Measurements from ENCODE around the gene PCSK6. TPM values are rescaled to one million over a fixed set of nuclear protein-coding genes. Genes with fewer than 3 reads are reported as not detected.
A peak's percentile ranks its signal among the peaks of the same experiment; 100 is the strongest.

Gene PCSK6
- total and polyA plus RNA-seq, 2 of the 8 experiments (the other 6 are each of a cell fraction or from before 2014, with no cell fraction given): 1.9 to 4.0 TPM

- 84% methylated on average over 11 of the region's 11 CpGs; no CpG with 5 or more reads in 1 of the 2 experiments for WGBS, 2 experiments (ENCODE audit: extremely low coverage in 1 of 2, insufficient coverage in 1 of 2, insufficient read length in 1 of 2, insufficient replicate concordance in 2 of 2, low coverage in 1 of 2, low lambda C conversion rate in 2 of 2, missing lambda C conversion rate in 1 of 2)
- H2BK5ac ChIP-seq (ENCODE audit: low read depth, low read length): no peak overlapping the region
- no peaks in the 10 kb centered on the region for H3K79me1 ChIP-seq (ENCODE audit: low read depth, low read length)
- no peak overlapping the region for H3K14ac ChIP-seq (ENCODE audit: insufficient read length)
- ChIA-PET CTCF (ENCODE audit: partially characterized antibody) (interaction anchor here (4.8 kb wide), 1 partner anchor 20 kb away, joined by 17 read pairs; no protein-coding TSS in a partner anchor), POLR2A (ENCODE audit: partially characterized antibody) (no interaction called here)
- H4K20me1 ChIP-seq (replicated peaks in 1 of 2; ENCODE audit: control insufficient read depth in 1 of 2, insufficient read depth in 2 of 2, low read length in 2 of 2): no peaks in the 10 kb centered on the region
- no peak overlapping the region for H3K4ac ChIP-seq (replicated peaks; ENCODE audit: insufficient read length, low read depth, low read length)
- H2AFZ ChIP-seq (ENCODE audit: low read length): no peak overlapping the region
- H2BK12ac ChIP-seq (ENCODE audit: low read depth, low read length): no peak overlapping the region
- H4K8ac ChIP-seq (ENCODE audit: extremely low read depth, insufficient read depth, low read length): no peak overlapping the region
- no peak overlapping the region for H3K23ac ChIP-seq (ENCODE audit: insufficient read length)
- TF ChIP-seq E2F6 (IDR thresholded peaks at IDR 0.05) (no peak), FOSL1 (IDR thresholded peaks at IDR 0.05; ENCODE audit: insufficient read depth, low read depth, low read length) (no peak), BCL11A (IDR thresholded peaks at IDR 0.05; ENCODE audit: low read depth in 2 of 2, low read length in 2 of 2) (no peak), NANOG (IDR thresholded peaks at IDR 0.05; ENCODE audit: insufficient read depth, low read depth, low read length, poor library complexity, severe bottlenecking) (no peak), SP1 (IDR thresholded peaks at IDR 0.05; ENCODE audit: low read depth, low read length) (no peak), JUND (IDR thresholded peaks at IDR 0.05; ENCODE audit: low read length) (no peak), ATF2 (IDR thresholded peaks at IDR 0.05; ENCODE audit: low read length) (no peak)
- no peak overlapping the region for H3K56ac ChIP-seq (replicated peaks; ENCODE audit: insufficient read length, low read depth, low read length)
- no peaks in the 10 kb centered on the region for H3K23me2 ChIP-seq (ENCODE audit: low read depth, low read length)
- no peak for FAIRE-seq
- H3K4me1 ChIP-seq (replicated peaks in 1 of 4; ENCODE audit: control insufficient read depth in 3 of 4, insufficient read depth in 4 of 4, low read length in 3 of 4): peaks cover 0 to 4% (median 0%) of the 10 kb centered on the region in 4 experiments; a peak in 1 of 7 replicates
- no peaks in the 10 kb centered on the region for H3K79me2 ChIP-seq (ENCODE audit: control insufficient read depth in 1 of 2, insufficient read depth in 2 of 2, low read length in 2 of 2)
- peak in 1 of 2 experiments; percentile 10 for DNase-seq (ENCODE audit: low read depth in 1 of 2, low spot score in 2 of 2)
- H3K27ac ChIP-seq (ENCODE audit: low read depth, low read length): no peak overlapping the region
- no peak overlapping the region for H3K4me3 ChIP-seq (ENCODE audit: extremely low read depth in 1 of 4, insufficient read depth in 2 of 4, low read depth in 3 of 4, low read length in 4 of 4)
- no peaks in the 10 kb centered on the region for H3K27me3 ChIP-seq (replicated peaks in 1 of 4; ENCODE audit: control insufficient read depth in 3 of 4, extremely low read depth in 1 of 4, insufficient read depth in 3 of 4, low read length in 3 of 4)
- no peak overlapping the region for H3K4me2 ChIP-seq (ENCODE audit: insufficient read depth in 1 of 2, low read depth in 2 of 2, low read length in 2 of 2)
- no peak overlapping the region for H2BK120ac ChIP-seq (replicated peaks; ENCODE audit: low read depth, low read length)
- no peaks in the 10 kb centered on the region; a peak in 1 of 4 replicates for H3K9me3 ChIP-seq (ENCODE audit: insufficient read depth in 2 of 2, low read depth in 1 of 2, low read length in 1 of 2)
- H4K91ac ChIP-seq (replicated peaks; ENCODE audit: insufficient read length, low read length): no peak overlapping the region
- H2BK20ac ChIP-seq (ENCODE audit: low read length): no peak overlapping the region
- H3K36me3 ChIP-seq (ENCODE audit: control insufficient read depth in 2 of 4, insufficient read depth in 4 of 4, low read length in 3 of 4): no peaks in the 10 kb centered on the region
- no peak overlapping the region for H3K18ac ChIP-seq (ENCODE audit: extremely low read depth, low read length)
- no peak overlapping the region for H4K5ac ChIP-seq (ENCODE audit: insufficient read length, low read depth, low read length)
- no peak overlapping the region for H2AK5ac ChIP-seq (ENCODE audit: low read depth, low read length)
- no peak overlapping the region for H3K9ac ChIP-seq (replicated peaks in 1 of 4; ENCODE audit: extremely low read depth in 1 of 4, low read depth in 3 of 4, low read length in 3 of 4)
- no peak overlapping the region for H2BK15ac ChIP-seq (ENCODE audit: low read length)
Observed at GRCh38 chr15:101522091-101522490, 32.6 kb upstream of the PCSK6 start.

Measured in H1 (cell line).